GM21528 (cell line): ENCODE measurements around the gene LRRTM1.

Source experiments
- ATAC-seq: cut with Tn5 transposase; IDR thresholded peaks from one replicate; pipeline ENCODE4 v1.9.1; 2021; ENCODE audit warnings: mild to moderate bottlenecking, moderate library complexity; ENCODE audit not compliant: unreplicated experiment, low FRiP score

The LRRTM1 gene

GRCh38 chr2:80303006-80303908 lies 1.3 kb downstream of the LRRTM1 start:
- no peak for ATAC-seq

GRCh38 chr2:80302314-80303005 lies 2.1 kb downstream of the LRRTM1 start:
- ATAC-seq: no peak

GRCh38 chr2:80302001-80302313 lies 2.6 kb downstream of the LRRTM1 start:
- no peak for ATAC-seq

- no peak for ATAC-seq
Measured at GRCh38 chr2:80300954-80301353, 3.6 kb downstream of the LRRTM1 start.

- ATAC-seq: no peak
Measured at GRCh38 chr2:80300346-80300745, 4.2 kb downstream of the LRRTM1 start.

GRCh38 chr2:80299661-80300060 lies 4.9 kb downstream of the LRRTM1 start:
- ATAC-seq: no peak

- ATAC-seq: no peak
Measured at GRCh38 chr2:80298954-80299353, 5.6 kb downstream of the LRRTM1 start.

- no peak for ATAC-seq
Measured at GRCh38 chr2:80293039-80293438, 11.5 kb downstream of the LRRTM1 start.

GRCh38 chr2:80292474-80292873 lies 12.1 kb downstream of the LRRTM1 start:
- no peak for ATAC-seq

- no peak for ATAC-seq
Measured at GRCh38 chr2:80291656-80292055, 12.9 kb downstream of the LRRTM1 start.

GRCh38 chr2:80288576-80288975 lies 16.0 kb downstream of the LRRTM1 start:
- ATAC-seq: no peak

- no peak for ATAC-seq
Measured at GRCh38 chr2:80281049-80281448, 23.5 kb downstream of the LRRTM1 start.

GRCh38 chr2:80280598-80280997 lies 24.0 kb downstream of the LRRTM1 start:
- no peak for ATAC-seq

- no peak for ATAC-seq
Measured at GRCh38 chr2:80269806-80270205, 34.7 kb downstream of the LRRTM1 start.

GRCh38 chr2:80266231-80266630 lies 38.3 kb downstream of the LRRTM1 start:
- no peak for ATAC-seq

GRCh38 chr2:80259292-80259691 lies 45.3 kb downstream of the LRRTM1 start:
- ATAC-seq: no peak

- ATAC-seq: no peak
Measured at GRCh38 chr2:80258793-80259192, 45.8 kb downstream of the LRRTM1 start.

GRCh38 chr2:80258341-80258740 lies 46.2 kb downstream of the LRRTM1 start:
- ATAC-seq: no peak

- no peak for ATAC-seq
Measured at GRCh38 chr2:80257450-80257849, 47.1 kb downstream of the LRRTM1 start.

- ATAC-seq: no peak
Measured at GRCh38 chr2:80256782-80257167, 47.8 kb downstream of the LRRTM1 start.

GRCh38 chr2:80255918-80256781 lies 48.4 kb downstream of the LRRTM1 start:
- ATAC-seq: no peak
